ENCODE data around the gene LARGE1.

Gene LARGE1

GRCh38 chr22:33324228-33324627 lies 596.0 kb downstream of the LARGE1 start:
- no peak for DNase-seq (ENCODE audit: low read depth, low spot score)

DNA sequence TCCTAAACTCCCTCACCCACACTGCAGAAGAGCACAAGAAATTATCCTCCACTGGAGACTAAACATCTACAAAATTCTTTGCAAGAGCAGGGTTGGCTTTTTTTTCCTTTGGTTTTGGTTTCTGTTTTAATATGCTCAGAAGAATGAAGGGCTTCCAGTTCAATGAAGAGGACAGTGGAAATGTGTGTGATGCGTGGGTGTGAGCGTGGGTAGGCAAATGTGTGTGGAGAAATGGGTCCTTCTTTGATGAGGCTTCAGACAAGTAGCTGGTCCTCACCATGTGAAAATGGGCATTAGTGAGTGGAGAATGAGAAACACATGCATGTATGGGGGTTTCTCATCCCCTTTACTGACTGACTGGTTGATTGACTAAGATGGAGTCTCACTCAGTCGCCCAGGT lies 598.8 kb downstream of the LARGE1 start:
- DNase-seq (ENCODE audit: low read depth, low spot score), result no peak

DNA sequence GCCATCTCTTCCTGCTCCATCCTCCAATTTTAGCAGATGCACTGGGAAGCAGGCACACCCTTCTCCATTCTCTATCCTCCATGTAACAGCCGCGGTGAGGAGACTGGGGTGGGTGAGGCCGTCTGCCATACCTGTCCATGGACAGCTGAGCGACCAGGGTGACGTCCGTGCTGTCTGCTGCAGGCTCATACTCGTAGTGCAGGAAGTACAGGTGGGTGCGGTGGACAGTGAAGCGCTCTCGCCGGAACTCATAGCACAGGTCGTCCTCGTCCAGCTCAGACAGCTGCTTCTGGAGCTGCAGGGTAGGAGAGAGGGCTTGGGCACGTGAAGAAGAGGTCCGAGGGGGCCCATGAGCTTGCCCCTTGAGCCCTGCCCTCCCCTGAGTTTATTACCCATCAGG lies 604.3 kb downstream of the LARGE1 start:
- no peak for DNase-seq (ENCODE audit: low read depth, low spot score)

- DNase-seq (ENCODE audit: low read depth, low spot score), result no peak
These were observed 605.2 kb downstream of the LARGE1 start for GRCh38 chr22:33315117-33315516.

DNA sequence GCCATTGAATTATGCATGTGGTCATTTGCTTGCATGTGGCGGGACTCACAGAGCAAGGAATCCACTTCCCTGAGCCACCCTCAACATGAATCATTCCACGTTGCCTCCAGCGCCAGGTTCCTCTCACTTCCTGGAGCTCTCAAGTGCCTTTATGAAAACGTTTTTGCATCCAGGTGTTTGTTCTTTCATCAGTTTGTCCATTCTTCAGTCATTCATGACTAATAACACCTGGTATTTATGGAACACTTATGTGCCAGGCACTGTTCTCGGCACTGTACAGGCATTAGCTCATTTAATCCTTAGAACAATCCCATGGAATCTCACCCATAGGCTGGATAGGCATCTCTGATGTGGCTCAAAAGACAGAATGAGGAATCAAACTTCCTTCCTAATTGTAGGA lies 606.0 kb downstream of the LARGE1 start:
- no peak for DNase-seq (ENCODE audit: low read depth, low spot score)

DNA sequence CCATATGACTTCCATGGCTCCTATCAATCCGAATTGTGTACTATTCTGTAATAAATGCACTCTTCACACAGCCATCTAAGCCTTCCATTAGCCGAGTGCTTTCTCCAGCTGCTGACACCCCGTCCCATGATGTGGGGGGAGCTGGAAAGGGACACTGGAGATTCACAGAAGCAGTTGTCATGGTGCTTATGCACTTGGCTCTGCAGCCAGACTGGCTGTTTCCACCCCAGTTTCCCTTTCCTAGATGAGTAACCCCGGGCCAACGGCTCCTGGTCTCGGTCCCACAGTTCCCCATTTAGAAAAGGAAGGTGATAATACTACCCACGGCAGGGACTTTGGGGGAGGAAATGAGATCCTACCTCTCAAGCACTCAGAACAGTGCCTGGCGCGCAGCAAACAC lies 617.2 kb downstream of the LARGE1 start:
- DNase-seq (ENCODE audit: low read depth, low spot score), result no peak

GRCh38 chr22:33302549-33302948 lies 617.7 kb downstream of the LARGE1 start:
- no peak for DNase-seq (ENCODE audit: low read depth, low spot score)

DNA sequence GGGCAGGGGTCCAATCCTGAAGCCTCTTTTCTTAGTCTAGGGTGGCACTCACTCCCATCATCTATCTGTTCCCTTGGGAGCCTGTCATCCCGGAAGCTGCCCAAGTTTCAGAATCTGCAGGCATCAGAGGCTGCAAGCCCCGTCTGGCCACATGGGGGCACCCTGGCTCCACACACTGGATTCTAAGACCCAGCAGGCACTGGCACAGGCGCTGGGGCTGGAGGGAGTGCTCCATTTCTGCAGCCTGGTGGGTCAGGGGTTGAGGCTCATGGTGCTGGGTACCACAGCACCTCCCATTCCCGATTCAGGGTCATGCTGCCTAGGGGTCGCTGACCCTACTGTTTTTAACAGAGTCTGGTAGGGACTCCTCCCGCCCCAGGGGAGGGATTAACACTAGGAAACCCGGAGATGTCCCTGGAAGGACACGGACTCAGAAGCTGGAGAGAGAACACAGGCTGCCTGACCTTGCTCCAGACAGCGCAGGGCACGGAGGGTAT lies 618.2 kb downstream of the LARGE1 start:
- peak; percentile 35 for DNase-seq (ENCODE audit: low read depth, low spot score)

DNA sequence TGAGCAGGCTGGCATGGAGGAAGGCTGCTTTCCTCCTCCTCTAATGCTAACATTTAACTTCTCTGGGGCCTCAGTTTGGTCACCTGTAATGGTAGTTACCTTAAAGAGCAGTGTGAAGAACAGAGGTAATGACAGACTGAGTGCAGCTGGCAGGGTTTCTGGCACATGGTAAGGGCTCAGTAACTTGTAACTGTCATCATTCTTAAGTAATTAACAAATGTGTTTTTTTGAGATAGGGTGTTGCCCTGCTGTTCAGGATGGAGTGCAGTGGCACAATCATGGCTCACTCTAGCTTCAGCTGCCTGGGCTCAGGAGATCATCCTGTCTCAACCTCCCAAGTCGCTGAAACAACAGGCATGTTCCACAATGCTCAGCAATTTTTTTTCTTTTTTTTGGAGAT lies 620.1 kb downstream of the LARGE1 start:
- no peak for DNase-seq (ENCODE audit: low read depth, low spot score)

- no peak for DNase-seq (ENCODE audit: low read depth, low spot score)
These were observed 620.9 kb downstream of the LARGE1 start for GRCh38 chr22:33299245-33299956.

DNA sequence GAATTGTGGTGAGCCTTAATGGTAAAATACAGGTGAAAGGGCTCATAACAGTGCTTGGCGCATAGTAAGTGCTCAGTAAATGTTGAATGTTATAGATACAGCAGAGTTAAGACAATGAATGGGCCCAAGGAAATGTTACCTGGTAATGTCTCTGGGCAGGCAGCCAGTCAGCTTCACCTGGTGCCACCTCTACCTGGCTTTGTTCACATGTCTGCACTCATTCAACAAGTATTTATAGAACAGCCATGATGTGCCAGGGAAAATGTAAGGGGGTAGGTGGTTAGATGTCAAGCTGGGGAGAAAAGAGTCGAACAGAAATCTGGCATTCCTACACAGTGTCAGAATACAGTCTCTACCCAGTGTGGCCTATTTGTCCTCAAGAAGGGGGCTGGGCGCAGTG lies 623.3 kb downstream of the LARGE1 start:
- DNase-seq (ENCODE audit: low read depth, low spot score), result no peak

DNA sequence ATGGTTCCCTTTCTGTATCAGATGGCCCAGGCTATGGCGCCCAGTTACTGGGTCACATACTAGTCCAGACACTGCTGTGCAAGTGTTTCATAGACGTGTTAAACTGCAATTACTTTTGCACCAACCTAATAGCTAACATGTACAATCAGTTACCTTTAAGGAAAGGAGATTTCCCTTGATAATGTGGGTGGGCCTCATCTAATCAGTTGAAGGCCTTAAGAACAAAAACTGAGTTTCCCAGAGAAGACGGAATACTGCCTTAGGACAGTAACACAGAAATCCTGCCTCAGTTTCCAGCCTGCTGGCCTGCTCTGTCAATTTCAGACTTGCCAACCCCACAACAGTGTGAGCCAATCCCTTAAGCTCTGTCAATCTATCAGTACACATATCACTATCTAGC lies 632.2 kb downstream of the LARGE1 start:
- DNase-seq (ENCODE audit: low read depth, low spot score), result no peak

DNA sequence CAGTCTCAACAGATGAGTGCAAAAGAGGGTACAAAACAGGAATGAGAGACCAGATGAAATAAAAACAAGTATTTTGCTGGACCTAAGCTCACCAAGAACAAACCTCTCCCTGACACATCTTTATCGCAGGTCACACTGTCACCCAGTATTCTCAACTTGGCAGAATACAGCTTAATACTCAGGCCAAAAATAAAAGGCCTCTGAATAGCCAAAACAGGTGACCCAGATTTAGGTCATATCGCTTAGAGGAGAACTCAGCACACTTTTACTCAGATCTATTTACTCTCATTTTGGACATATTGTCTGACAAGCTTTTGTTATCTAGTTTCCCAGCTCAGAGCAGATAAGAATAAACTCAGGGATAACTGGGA lies 645.2 kb downstream of the LARGE1 start:
- DNase-seq (ENCODE audit: low read depth, low spot score), result no peak

DNA sequence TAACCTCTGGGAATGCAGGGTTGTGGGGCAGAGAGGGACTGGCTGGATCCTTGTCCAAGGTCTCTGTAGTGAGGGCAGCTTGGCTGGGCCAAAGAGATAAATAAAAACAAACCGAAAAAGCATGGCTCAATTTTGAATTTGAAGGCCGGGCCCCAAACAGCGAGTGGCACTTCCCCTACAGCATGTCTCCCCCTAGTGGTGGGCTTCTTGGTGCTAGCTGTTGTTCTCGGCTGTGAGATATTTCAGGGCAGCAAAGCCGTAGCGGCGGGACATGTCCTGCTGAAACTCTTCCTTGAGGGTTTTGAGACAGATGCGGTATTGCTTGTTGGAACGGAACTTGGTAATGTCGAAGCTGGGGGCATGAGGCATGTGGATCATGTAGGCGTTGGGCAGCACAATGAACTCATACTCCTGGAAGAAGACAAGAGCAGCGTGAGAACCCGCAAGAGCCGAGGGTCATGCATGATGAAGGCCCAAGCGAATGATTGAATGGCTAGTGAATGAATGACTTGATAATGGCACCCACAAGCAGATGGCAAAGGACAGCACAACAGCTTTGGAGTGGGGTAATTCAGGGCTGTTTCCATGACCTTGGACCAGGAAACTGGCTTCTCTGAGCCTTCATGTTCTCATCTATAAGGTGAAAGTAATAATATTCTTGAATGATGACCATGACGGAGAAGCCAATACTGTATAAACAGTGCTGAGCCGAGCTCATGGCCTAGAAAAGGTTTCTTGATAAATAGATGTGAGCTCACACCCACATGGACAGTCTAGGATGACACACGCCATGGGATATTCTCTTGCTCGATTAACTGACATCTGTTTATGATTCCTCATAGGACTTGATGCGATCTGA lies 645.8 kb downstream of the LARGE1 start:
- DNase-seq (ENCODE audit: low read depth, low spot score), result peak; percentile 20

DNA sequence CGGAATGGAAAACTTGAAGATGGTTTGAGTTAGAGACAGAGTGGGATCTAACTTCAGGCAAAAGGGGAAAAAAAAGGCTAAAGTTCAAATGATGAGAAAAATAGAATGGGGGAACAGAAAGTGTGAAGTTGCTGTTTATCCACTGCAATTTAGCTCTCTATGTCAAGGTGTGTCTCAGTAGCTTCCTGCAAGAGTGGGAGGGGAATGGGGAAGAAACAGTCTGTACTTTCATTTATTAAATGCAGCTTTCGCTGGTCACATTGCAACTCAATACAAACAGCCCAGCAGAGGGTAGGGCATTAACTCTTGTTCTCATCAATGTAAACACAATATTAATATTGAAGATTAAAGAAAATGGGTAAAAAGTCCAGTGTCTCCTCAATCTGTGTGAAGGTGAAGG lies 647.4 kb downstream of the LARGE1 start:
- DNase-seq (ENCODE audit: low read depth, low spot score), result no peak

- no peak for DNase-seq (ENCODE audit: low read depth, low spot score)
These were observed 648.1 kb downstream of the LARGE1 start for GRCh38 chr22:33272180-33272579.

DNA sequence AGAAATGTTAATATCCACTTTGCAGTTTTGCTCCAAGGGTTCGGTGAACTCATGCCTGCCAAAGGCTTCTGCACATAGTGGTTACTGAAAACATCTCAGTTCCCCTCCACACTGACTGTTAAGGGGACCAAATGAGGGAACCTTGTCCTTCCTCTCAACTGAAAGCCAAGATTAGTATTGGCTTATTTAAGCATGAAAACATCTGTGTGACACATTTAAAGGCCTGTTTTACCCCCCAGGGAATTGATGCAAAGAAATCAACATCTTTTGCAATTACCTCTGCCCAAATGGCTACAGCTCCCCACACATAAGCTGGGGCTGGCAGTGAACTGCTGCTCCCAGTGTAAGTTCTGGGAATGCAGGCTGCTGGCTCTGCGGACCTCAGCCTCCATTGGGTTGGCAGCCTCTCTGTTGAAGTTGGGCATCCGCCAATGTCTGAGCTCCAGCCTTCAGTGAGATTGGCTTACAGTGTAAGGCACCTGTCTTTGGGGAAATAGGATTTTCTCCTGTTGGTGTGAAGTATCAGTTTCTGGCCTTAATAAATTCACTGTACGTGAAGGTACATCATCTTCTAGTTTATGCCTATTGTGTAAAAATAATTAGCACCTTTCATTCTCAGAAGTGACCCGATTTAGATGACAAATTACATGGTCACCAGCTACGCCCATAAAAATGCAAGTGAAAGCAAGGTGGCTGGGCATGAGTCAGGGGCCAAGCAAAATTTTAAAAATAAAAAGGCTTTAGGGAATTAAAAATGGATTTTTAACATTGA lies 648.7 kb downstream of the LARGE1 start:
- no peak for DNase-seq (ENCODE audit: low read depth, low spot score)

- DNase-seq (ENCODE audit: low read depth, low spot score), result no peak
These were observed 649.7 kb downstream of the LARGE1 start for GRCh38 chr22:33270596-33270995.

GRCh38 chr22:33261699-33262098 lies 658.6 kb downstream of the LARGE1 start:
- DNase-seq (ENCODE audit: low read depth, low spot score), result no peak

GRCh38 chr22:33260498-33260897 lies 659.8 kb downstream of the LARGE1 start:
- no peak for DNase-seq (ENCODE audit: low read depth, low spot score)

DNA sequence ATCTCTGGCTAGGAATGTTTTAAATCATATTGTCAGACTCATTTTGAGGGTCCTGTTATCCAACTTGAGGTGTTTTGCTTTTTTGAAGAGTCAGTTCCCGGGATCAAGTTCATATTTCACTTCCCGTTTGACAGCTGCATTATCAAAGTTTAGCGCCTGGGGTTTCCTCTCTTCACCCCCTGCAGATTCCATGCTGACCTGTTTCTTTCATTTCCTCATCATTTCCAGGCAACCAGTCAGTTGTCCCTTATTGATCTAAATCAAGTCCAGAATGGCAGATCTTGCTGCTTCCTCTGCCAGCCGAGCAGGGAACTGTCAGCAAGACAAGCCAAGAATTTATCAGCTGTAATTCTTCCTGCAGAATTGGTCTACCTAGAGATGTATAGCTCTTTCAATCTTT lies 664.5 kb downstream of the LARGE1 start:
- no peak for DNase-seq (ENCODE audit: low read depth, low spot score)

DNA sequence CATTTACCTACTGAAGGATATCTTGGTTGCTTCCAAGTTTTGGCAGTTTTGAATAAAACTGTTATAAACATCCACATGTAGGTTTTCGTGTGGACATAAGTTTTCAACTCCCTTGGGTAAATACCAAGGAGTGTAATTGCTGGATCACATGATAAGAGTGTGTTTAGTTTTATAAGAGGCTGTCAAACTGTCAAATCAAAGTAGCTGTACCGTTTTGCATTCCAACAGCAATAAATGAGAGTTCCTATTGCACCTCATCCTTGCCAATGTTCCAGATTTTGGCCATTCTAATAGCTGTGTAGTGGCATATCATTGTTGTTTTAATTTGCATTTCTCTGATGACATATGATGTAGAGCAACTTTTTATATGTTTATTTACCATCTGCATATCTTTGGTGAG lies 671.3 kb downstream of the LARGE1 start:
- DNase-seq (ENCODE audit: low read depth, low spot score), result no peak
